ENCODE results near the gene LANCL3.
A peak's percentile ranks its signal among the peaks of the same experiment; 100 is the strongest.
"Not testable (repeated sequence)": the region's sequence is repeated elsewhere in the genome, so short reads cannot be mapped to it uniquely, and the experiment has no call there.

The LANCL3 gene

DNA sequence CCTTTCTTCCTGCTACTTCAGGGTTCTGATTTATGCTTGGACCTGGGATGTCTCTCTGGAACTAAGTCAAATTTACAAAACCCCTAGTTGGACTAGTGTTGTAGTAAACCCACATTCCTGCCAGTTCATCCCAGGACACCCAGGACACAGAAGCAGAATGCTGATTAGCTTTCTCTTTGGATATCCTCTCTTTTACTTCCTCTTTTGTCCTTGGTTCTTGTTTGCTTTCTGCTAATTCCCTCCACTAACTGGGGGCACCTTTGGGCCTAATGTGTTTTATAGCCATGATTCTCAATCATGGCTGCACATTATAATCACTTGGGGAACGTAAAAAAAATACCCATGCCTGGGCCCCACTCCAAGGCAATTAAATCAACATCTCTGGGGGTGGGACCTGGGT, 42.5 kb downstream of the LANCL3 start:
- DNase-seq (ENCODE audit: low read depth): no peak

DNA sequence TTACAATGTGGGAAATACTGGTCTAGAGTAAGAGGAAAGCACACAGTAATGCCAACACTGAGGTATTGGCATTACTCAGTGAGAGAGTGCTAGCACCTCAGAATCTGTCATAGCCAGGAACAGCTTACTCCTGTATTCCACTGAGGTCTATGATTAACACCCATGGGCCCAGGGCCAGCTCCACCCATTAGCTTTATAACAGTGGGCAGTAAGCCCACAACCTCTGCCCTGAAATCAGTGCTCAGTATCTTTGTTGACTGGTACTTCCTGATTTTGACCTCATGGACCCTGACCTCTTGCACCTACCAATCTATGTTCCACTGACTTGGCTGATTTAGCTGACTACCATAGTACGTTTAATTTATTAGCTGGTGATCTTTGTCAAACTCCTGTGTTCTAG, 56.1 kb downstream of the LANCL3 start:
- no peak for DNase-seq (ENCODE audit: low read depth)

DNA sequence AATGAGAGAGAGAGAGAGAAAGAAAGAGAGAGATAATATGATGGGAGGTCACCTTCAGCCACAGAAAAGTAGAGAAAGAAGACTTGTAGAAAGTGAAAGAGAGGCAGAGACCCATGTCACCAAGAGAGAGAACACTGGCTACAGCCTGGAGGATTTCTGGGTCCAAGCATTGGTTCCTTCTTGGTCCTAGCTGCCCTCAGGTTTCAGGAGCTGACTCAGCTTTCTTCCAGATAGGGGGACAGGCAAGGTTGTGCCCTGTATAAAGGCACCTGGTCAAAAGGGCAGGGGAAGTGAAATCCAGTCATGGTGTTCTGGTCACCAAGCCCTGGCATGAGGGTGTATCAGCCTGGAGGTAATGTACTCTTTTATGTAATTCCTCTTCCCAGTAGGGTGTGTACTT, 66.6 kb downstream of the LANCL3 start:
- DNase-seq (ENCODE audit: low read depth): no peak

DNA sequence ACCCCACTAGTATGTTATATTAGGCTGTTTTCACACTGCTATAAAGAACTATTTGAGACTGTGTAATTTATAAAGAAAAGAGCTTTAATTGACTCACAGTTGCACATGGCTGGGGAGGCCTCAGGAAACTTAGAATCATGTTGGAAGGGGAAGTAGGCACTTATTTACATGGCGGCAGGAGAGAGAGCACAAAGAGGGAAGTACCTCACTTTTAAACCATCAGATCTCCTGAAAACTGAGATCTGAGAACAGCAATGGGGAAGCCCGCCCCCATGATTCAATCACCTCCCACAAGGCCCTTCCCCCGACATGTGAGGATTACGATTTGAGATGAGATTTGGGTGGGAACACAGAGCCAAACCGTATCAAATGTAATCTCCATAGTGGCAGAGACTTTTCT, 68.7 kb downstream of the LANCL3 start:
- no peak for DNase-seq (ENCODE audit: low read depth)

DNA sequence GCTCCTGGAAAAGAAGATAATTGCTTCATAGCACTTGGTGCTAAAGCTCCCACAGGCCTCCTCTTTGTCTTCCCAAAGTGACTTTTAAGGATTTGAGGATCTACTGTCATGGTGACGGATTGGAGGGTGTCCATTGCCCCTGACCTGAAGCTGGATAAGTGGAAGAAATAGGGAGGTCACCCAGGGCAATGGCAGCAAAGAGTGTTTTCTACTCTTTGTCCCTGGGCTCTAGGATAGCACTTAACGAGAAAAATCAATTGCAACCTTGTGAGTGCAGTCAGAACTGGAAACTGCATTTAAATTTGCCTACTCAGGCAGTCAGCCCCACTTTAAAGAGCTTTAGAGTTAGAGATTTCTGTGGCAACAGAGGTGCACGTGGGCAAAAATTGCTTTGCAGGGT, 70.4 kb downstream of the LANCL3 start:
- DNase-seq (ENCODE audit: low read depth): no peak

DNA sequence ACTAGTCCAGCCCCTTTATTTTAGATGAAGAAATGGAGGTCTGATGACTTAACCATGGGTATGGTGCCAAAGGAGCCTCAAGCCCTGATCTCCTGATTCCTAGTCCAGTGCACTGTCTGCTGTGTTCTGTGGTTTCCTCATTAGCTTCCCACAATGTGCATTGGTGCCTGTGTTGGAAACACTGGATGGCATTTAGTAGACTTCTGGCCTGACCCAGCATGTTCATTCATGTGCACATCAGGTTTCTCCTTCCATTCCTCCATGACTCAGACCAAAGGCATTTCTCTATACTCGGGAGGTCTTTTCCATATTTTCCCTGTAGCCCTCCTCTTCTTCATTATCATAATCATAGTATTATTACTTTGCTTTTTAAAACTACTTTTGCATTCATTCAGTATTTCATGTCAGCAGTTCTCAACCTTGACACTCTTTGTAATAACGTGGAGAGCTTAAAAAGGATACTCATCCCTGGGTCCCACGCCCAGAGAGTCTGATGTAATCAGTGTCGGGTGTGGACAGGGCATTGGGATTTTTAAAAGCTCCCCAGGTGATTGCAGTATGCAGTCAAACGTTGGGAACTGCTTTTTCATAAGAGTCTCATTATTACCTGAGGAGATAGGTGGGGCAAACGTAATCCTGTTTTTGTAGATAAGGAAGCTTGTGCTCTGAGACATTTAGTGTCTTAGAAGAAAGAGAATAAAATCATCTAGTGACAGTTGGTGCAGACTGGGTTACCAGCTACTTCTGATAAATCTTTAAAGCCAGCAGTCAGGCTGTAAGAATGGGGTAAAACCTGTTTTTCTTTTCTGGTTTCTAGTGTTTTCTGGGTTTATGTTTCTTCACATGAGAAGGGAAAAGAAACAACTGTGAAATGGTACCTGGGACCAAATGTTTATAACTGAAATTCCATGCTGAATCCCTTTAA, 73.2 kb downstream of the LANCL3 start:
- DNase-seq (ENCODE audit: low read depth): no peak

DNA sequence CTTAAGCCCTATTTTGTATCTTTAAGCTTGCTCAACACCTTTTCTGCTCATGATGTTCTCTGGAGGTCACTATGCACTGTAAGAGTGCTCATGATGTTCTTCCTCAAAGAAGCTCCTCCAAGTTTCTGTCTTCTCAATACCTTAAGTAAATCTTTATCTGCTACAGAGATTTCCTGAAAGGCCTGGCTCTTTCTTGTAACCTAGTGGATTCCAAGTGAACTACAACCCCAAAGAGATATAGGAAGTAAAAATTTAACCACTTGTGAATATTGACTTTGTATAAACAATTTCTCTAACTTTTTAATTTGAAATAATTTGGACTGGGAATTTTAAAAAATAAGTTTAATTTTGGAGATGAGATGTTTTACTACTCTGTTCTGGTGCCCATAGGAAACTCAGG, 74.8 kb downstream of the LANCL3 start:
- DNase-seq (ENCODE audit: low read depth): no peak

DNA sequence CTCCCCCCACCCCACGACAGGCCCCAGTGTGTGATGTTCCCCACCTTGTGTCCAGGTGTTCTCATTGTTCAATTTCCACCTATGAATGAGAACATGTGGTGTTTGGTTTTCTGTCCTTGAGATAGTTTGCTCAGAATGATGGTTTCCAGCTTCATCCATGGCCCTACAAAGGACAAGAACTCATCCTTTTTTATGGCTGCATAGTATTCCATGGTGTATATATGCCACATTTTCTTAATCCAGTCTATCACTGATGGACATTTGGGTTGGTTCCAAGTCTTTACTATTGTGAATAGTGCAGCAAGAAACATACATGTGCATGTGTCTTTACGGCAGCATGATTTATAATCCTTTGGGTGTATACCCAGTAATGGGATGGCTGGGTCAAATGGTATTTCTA, 79.4 kb downstream of the LANCL3 start:
- DNase-seq (ENCODE audit: low read depth): not testable (repeated sequence)

DNA sequence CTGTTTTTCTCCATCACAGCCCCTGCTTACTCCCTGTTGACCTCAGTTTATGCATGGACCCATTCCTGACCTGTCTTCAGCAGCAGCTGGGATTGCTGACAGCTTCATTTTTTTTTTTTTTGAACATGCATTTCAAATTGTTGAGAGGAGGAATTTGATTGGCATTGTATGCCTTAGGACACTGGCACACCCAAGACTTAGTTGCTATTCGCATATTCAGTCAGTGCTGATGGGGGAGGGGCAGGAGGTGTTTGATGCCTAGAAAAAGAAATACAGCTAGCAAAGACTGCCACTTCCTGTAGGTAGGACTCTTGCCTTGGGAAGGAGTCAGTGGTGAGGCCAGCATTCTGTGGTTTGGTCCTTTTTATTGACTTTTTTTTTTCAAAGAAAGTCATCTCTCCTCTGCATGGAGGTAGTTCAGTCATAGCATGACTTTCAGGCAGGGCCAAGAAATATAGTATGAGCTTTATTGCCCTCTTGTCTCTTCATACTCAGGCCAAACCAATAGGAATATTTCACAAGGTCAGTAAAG, 80.5 kb downstream of the LANCL3 start:
- DNase-seq (ENCODE audit: low read depth): no peak

DNA sequence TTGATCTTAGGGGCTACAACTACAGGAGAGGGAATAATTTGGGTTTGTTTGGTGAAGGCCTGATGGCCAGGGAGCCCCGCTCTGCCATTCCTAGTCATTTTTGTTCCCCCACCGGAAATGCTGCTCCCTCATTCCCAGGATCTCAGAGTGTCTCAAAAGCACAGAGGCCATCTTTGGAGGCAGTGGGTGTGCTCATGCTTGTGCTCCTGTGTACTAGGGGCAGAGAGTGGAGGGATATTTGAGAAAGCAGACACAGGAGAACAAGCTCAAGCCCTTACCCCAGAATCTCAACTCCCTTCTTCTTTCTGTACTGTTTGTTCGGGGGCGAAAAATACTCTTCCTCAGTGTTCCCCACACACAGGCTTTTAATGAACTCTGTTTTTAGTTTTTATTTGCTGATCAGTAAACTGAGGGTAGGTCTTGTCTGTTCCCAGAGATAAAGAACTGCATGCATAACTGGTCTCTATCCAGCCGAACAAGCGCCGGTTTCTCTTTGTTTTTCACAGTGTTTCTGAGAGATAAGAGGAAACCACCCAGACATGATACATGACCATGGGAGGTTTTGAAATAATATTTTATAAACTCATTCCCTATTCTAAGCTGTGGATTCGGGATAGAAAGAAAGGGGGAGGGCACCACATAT, 81.2 kb downstream of the LANCL3 start:
- no peak for DNase-seq (ENCODE audit: low read depth)

DNA sequence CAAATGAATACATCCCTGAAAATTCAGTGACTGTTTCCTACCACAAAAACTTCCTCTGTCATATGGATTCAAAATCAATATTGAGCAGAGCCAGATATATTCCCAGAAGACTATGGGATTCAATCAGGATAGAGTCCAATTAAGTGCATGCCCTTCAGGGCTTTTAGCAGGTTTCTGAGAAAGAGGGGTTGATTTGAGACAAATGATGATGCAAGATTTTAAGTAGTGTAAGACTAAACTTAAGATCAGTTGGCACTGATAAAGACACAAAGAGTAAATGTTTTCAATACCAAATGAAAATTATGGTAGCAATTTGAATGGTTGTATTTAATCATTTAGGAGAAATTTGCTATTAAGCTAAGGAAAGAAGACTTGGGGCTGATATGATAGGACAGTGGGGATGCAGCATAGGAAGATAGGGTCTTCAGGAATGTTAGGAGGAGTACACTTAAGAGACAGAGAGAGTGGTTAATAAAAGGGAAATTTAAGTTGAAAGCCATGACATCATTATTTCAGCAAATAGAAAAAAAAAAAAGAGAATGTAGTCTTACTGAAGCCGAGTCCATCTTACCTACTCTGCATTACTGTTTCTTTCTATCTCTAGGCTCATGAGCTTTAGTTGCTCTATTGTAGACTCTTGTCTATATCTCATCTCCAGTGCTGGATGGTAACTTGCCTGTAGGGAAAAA, 82.1 kb downstream of the LANCL3 start:
- no peak for DNase-seq (ENCODE audit: low read depth)

DNA sequence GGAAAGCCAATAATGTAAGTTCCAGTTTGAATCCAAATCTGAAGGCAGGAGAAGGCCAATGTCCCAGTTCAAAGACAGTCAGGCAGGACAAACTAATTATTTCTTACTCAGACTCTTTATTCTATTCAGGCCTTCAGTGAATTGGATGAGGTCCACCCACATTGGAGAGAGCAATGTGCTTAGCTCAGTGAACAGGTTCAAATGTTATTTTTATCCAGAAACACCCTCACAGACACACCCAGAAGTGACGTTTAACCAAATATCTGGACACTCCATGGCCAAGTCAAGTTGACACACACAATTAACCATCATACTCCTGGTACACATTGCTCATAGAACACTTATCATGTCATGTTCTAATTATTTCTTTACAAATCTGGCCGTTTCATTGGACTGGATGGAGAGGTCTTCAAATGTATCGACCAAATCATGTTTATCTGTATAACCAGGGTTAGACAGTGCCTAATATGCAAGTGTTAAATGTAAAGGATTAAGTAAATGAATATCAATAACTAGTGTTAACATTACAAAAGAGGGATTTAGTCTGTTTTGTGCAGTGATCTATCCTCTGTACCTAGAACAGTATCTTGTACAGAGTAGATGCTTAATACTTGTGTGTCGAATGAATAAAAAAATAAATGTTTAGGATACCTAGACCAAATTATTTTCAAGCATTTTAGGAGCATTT, 87.0 kb downstream of the LANCL3 start:
- no peak for DNase-seq (ENCODE audit: low read depth)

DNA sequence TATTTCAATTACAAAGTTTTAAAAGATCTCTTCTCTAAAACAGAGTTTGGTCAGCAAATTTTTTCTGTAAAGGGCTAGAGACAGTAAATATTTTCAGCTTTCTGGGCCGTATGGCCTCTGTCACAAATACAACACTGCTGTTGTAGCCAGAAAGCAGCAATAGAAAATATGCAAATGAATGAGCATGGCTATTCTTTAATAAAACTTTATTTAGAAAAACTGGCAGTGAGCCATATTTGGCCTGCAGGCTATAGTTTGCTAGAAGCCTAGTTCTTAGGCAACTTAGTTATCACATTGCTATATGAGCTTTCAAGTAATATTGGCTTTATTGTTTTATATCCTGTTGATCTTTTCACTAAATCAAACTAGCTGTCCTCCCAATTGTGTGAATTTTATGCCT, 87.6 kb downstream of the LANCL3 start:
- DNase-seq (ENCODE audit: low read depth): no peak

DNA sequence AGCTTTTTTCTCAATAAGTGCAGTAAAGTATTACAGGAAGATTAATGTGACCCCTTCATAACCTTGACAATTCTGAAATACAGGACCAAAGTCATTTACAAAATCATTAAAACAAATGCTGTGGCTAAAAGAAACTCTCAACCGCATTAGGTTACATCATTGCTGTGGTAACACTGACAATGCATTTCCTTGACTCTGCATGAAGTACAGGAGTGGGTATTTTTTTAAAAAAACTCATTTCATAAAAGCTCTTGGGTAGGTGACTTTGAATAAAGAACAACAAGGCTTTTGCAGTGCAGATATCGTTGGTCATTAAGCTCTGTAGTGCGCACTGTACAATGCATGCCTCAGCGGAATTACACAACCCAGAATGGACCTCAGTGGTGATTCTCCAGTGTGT, 90.7 kb downstream of the LANCL3 start:
- DNase-seq (ENCODE audit: low read depth): no peak

DNA sequence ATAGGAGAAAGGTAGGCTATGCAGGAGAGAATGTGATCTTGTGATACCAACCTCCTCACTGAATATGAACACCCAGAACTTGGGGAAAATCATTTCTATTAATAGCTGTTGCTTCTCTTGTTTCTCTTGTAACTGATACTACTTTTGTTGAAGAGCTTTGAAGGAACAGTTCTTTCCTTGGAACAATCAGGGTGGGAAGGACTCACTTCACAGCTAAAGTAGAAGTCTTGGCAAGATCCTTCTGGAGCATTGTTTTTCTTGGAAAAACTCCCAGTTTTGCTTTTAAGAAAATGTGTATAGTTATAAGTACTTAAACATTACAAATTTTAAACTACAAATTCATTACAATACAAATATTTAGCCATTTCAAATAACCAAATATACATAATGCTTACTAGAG, 95.1 kb downstream of the LANCL3 start:
- DNase-seq (ENCODE audit: low read depth): peak; percentile 0

DNA sequence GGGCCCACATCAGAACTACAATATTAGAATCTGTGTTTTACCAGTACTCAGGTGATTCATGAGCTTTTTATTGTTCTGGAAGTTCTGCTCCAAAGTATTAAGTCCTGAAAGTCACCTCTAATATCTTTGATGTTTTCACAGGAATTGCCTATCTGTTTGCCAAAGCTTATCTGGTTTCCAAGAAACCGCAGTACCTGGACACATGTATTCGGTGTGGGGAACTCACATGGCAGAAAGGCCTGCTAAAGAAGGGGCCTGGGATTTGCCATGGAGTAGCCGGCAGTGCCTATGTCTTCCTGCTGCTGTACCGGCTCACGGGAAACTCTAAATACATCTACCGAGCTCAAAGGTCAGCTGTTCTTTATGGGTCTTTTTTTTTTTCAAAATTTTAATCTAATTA, 95.7 kb downstream of the LANCL3 start:
- no peak for DNase-seq (ENCODE audit: low read depth)

DNA sequence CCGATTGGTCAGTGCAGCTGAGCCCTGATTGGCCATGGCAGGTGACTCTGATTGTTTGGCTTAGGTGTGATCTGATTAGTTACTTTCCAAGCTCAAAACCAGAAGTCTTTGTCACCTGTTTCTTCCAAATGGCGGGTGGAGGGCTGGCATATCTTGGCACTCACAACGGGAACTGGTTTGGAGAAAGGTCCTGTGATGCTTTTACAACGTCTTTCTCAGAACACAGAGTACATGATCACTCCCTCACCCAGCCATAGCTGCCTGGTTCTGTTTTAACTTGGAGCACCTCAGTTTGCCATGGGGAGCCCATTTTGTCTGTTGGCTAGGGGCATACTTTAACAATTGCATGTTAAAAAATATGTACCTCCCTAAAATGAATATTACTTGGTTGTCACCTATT, 101.1 kb downstream of the LANCL3 start:
- DNase-seq (ENCODE audit: low read depth): no peak

DNA sequence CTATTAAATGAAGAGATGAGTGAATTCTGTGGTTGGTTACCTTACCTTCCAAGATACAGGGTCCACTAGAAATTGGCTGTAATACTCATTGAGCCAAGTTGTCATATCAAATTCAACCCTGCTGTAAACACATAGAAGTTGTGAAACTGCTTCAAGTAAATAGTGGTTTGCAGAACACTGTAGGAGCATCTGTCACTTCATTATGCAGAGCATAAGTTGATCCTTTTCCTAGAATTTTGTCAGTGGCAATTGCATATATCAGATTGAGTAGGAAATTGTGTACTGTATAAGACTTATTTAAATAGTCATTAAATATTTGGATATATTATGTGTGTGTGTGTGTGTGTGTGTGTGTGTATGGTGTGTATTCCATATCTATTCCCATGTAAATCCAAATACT, 105.3 kb downstream of the LANCL3 start:
- DNase-seq (ENCODE audit: low read depth): no peak

DNA sequence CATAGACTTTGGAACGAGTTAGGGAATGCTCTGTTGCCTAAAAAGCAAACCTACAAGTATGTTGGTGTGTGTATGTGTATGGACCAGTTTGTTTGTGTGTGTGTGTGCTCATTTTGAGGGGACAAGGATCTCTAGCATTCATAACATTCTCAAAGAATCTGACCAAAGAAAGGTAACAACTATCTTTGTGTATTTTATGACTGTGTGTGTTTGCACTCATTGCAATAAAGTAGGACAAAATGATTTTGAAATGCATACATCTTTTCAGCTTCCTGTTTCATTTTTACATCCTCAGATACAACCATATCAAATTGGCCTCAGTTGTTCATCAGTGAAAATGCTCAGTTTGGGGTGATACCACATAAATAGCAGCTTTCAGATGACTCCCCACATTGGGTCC, 105.8 kb downstream of the LANCL3 start:
- no peak for DNase-seq (ENCODE audit: low read depth)

DNA sequence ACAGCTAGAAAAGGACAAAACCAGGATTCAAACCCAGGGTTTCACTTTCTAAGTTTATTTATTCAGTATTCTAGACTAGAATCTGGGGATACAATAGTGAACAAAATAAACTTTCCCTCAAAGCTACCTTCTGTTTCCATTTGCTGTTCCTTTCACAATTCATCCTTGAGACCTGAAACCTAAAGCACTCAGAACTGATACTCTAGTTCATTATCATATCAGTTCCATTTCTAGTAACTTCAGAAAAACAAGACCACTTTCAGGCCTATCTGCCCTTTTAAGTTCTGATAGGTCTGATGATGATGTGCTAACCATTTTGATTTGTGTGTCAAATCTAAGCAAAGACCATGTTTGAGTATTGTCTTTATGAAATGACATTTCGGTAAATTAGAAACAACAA, 106.3 kb downstream of the LANCL3 start:
- no peak for DNase-seq (ENCODE audit: low read depth)

DNA sequence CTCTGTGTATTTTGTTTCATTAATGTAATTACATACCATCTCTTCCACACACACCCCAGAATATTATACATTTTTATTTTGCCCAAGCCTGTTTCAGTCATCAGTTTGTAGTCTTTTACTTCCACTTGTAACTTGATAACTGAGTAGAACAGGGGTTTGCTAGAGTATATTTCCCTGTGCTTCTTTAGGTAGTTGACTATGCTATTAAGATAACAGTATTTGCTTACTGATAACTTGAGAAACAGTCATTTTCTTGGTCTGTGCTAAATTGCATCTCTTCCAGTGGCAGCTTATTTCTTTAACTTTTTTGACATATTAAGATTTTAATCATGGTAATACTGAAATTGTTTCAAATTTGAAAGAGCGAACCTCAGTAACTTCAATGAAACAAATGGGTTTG, 107.1 kb downstream of the LANCL3 start:
- no peak for DNase-seq (ENCODE audit: low read depth)

DNA sequence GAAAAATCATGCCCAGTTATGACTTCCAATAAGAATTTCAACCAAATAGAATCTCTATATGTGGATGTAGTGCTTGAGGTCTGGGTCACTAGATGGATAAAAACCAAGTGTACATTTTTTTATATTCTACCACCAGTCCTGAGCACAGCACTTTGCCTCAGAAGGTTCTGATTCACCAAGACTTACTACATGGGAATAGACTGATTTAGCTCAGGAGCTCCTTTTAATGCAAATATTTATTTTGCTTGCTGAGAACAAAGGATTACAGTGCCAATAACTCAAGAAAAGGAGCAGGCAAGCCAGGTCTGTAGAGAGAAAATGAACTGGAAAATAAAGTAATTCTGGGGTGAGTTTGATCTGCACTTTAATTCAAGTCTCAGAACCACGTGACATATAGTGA, 107.8 kb downstream of the LANCL3 start:
- DNase-seq (ENCODE audit: low read depth): no peak
